ENCODE data around the gene PPP1CA.

The PPP1CA gene

DNA sequence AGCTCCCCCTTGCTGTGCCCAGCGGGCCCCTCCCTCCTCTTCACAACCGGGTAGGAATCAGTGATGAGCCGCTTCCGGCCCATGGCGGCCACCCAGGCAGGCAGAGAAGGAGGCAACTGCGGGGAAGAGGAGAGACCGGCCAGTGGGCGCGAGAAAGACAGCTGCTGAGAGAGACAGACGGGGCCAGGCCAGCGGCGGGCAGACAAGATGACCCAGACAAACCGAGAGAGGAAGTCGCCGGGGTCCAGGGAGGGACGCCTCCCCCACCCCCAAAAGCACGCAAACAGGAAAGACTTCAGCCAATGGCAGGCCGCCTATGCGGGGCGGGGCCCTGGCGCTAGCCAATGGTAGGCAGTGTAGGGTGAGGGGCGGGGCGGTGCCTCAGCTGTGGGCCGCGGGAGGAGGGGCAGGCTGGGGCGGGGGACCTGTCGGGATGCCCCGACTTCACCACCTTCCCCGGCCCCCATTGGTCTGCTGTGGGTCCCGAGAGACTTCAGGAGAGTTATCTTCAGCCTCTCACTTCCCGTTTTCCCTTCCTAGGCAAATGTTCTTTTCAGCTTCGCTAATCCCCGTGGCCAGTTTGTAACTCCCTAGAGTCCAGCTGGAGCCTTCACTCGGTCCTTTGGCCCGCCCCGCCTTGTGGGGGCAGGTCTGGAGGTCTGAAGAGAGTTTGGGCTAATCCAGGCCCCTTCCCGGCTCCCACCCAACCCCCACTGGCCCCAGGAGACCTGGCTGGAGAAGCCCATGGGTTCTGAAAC is 48.2 kb downstream of the PPP1CA start, which contains the start of gene POLD4:
Gene POLD4 (minus strand): TSS at position 230 of the 758 bp plus-strand sequence. CDS start 147 bp downstream, at position 83.
- peak; percentile 90 for DNase-seq (ENCODE audit: low read depth)

DNA sequence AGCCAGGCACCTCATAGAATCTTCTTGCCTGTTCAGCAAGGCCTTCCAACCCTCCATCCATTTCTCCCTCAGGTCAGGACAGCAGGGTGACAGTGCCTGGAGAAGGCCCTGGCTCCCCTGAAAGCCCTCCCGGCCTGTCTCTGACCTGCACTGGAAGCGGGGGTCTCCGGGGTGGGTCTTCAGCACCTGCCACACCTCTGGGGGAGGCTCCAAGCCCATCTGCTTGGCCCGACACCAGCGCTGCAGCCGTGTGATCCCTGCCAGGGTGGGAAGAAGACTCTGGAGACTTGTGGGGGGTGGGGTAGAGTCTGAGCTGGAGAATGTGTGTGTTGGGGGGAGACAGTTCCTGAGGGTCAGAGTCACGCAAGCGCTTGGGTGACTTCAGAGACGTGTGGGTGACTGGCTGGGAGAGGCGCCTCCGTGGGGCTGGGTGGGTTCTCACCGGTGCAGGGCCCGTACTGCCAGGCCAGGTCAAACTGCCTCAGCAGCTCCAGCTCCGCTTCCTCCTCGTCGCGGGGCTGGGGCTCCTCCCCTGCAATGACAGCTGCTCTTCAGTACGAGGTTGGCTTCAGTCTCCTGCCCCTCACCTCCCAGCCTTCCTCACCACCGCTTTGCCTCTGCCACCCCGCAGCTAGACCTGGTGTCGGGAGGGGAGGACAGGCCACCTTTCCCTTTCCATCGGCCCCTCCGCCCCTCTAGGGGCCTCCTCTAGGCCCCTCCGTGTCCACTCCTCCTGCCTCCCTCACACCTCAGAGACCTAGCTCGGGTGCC is 48.9 kb downstream of the PPP1CA start:
- DNase-seq (ENCODE audit: low read depth), result no peak

DNA sequence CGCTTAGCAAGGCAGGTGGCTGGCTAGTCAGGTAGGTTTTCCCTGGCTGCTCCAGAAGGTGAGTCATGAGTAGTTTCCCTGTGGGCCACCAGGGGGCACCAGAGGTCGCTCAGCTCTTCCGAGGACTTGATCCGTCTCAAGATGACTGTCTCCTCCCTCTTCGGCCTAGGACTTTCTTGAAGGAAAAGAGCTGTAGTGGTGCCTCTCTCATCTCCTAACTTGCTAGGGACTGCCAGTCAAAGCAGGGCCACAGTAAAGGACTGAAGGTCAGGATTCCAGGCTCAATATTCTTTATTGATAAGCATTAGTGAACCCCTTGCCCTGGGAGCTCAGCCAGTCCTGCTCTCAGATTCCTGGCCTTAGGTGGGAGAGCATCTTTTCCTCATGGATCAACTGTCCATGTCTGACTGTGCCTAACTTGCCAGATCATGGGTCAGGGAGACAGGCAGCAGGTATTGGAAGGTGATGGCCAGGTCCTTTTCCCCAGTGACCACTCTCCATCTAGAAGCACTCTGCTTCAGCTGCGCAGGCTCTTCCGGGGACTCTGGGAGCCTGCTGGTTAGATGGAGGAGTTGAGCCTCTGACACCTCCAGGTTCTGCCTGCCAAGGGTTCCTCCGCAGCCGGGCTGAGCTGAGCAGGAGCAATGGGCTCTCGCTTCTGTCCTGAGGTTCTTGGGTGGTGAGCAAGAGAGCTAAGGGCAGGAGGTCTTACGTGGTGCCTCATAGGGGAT is 50.2 kb downstream of the PPP1CA start:
- peak; percentile 52 for DNase-seq (ENCODE audit: low read depth)

GRCh38 chr11:67349928-67350465 is 51.7 kb downstream of the PPP1CA start:
- DNase-seq (ENCODE audit: low read depth), result no peak

GRCh38 chr11:67349457-67349856 is 52.2 kb downstream of the PPP1CA start:
- DNase-seq (ENCODE audit: low read depth), result no peak

- DNase-seq (ENCODE audit: low read depth), result no peak
Measured at GRCh38 chr11:67349036-67349435, 52.6 kb downstream of the PPP1CA start.

Data from T follicular helper cell (primary cell).